ENCODE measurements around the gene NPTX1. TPM values are rescaled to one million over a fixed set of nuclear protein-coding genes. Genes with fewer than 3 reads are reported as not detected.

NPTX1 gene
- total RNA-seq, 1 donor from 2014 or later: 1.9 TPM

GRCh38 chr17:80468781-80469493 is 7.5 kb downstream of the NPTX1 start:
- no peak overlapping the region for H3K4me3 Mint-ChIP-seq
- no peak for DNase-seq (ENCODE audit: low read depth, low spot score)
- H3K27me3 Mint-ChIP-seq (ENCODE audit: low read depth): peaks cover 80% of the 10 kb centered on the region
- H3K9me3 Mint-ChIP-seq: no peaks in the 10 kb centered on the region
- H3K36me3 Mint-ChIP-seq (ENCODE audit: low read depth): no peaks in the 10 kb centered on the region
- no peak overlapping the region for H3K27ac Mint-ChIP-seq (ENCODE audit: unreplicated experiment)
- no peaks in the 10 kb centered on the region for H3K4me1 Mint-ChIP-seq
- TF ChIP-seq CTCF (conservative IDR thresholded peaks at IDR 0.05): no peak

- H3K27ac Mint-ChIP-seq (ENCODE audit: unreplicated experiment): no peak overlapping the region
- DNase-seq (ENCODE audit: low read depth, low spot score): no peak
- no peak overlapping the region for H3K4me3 Mint-ChIP-seq
- peaks cover 76% of the 10 kb centered on the region for H3K27me3 Mint-ChIP-seq (ENCODE audit: low read depth)
- no peaks in the 10 kb centered on the region for H3K4me1 Mint-ChIP-seq
- no peaks in the 10 kb centered on the region for H3K36me3 Mint-ChIP-seq (ENCODE audit: low read depth)
- no peaks in the 10 kb centered on the region for H3K9me3 Mint-ChIP-seq
- no peak for TF ChIP-seq CTCF (conservative IDR thresholded peaks at IDR 0.05)
Observed at GRCh38 chr17:80468242-80468641, 8.2 kb downstream of the NPTX1 start.

GRCh38 chr17:80466188-80466705 is 10.2 kb downstream of the NPTX1 start:
- no peaks in the 10 kb centered on the region for H3K9me3 Mint-ChIP-seq
- no peaks in the 10 kb centered on the region for H3K4me1 Mint-ChIP-seq
- no peaks in the 10 kb centered on the region for H3K36me3 Mint-ChIP-seq (ENCODE audit: low read depth)
- no peak overlapping the region for H3K4me3 Mint-ChIP-seq
- peaks cover 57% of the 10 kb centered on the region for H3K27me3 Mint-ChIP-seq (ENCODE audit: low read depth)
- no peak for DNase-seq (ENCODE audit: low read depth, low spot score)
- TF ChIP-seq CTCF (conservative IDR thresholded peaks at IDR 0.05): no peak
- no peak overlapping the region for H3K27ac Mint-ChIP-seq (ENCODE audit: unreplicated experiment)

- H3K4me1 Mint-ChIP-seq: no peaks in the 10 kb centered on the region
- H3K4me3 Mint-ChIP-seq: no peak overlapping the region
- no peak for DNase-seq (ENCODE audit: low read depth, low spot score)
- H3K9me3 Mint-ChIP-seq: no peaks in the 10 kb centered on the region
- no peaks in the 10 kb centered on the region for H3K36me3 Mint-ChIP-seq (ENCODE audit: low read depth)
- H3K27me3 Mint-ChIP-seq (ENCODE audit: low read depth): peaks cover 56% of the 10 kb centered on the region
- H3K27ac Mint-ChIP-seq (ENCODE audit: unreplicated experiment): no peak overlapping the region
- no peak for TF ChIP-seq CTCF (conservative IDR thresholded peaks at IDR 0.05)
Observed at GRCh38 chr17:80465327-80465974, 11.0 kb downstream of the NPTX1 start.

GRCh38 chr17:80464486-80464885 is 11.9 kb downstream of the NPTX1 start:
- no peaks in the 10 kb centered on the region for H3K9me3 Mint-ChIP-seq
- H3K27me3 Mint-ChIP-seq (ENCODE audit: low read depth): peaks cover 62% of the 10 kb centered on the region
- no peak for DNase-seq (ENCODE audit: low read depth, low spot score)
- H3K36me3 Mint-ChIP-seq (ENCODE audit: low read depth): no peaks in the 10 kb centered on the region
- no peaks in the 10 kb centered on the region for H3K4me1 Mint-ChIP-seq
- no peak overlapping the region for H3K4me3 Mint-ChIP-seq
- H3K27ac Mint-ChIP-seq (ENCODE audit: unreplicated experiment): no peak overlapping the region
- no peak for TF ChIP-seq CTCF (conservative IDR thresholded peaks at IDR 0.05)
